ENCODE data around the gene HEXD.

The HEXD gene

DNA sequence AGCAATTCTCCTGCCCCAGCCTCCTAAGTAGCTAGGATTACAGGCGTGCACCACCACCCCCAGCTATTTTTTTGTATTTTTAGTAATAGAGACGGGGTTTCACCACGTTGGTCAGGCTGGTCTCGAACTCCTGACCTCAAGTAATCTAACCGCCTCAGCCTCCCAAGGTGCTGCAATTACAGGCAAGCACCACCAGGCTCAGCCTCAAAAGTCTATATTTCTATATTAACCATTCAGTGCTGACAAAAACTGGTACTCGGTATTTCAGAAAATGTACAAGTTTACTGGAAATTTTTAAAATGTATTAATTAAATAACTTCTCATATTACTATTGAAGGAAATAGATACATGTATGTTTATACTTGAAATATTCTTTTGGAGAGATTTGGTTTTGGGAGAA, 1.4 kb upstream of the HEXD start:
- no peak for DNase-seq

DNA sequence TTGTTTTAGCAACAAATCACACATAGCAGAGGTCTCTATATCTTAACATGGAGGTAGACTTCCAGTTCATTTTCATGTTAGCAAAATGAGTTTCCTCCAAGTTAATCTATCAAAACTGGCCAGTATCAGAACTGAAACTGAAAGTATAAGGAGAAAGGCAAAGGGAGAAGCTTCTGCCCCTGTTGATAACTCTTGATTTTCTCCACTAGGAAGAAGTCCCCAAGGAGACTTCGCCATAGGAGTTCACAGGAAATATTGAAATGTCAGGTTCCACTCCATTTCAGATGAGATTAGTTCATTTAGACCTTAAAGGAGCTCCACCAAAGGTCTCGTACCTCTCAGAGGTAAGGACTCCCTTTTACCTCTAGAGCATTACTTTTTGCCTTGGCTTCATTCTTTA, 1.4 kb downstream of the HEXD start:
- no peak for DNase-seq

DNA sequence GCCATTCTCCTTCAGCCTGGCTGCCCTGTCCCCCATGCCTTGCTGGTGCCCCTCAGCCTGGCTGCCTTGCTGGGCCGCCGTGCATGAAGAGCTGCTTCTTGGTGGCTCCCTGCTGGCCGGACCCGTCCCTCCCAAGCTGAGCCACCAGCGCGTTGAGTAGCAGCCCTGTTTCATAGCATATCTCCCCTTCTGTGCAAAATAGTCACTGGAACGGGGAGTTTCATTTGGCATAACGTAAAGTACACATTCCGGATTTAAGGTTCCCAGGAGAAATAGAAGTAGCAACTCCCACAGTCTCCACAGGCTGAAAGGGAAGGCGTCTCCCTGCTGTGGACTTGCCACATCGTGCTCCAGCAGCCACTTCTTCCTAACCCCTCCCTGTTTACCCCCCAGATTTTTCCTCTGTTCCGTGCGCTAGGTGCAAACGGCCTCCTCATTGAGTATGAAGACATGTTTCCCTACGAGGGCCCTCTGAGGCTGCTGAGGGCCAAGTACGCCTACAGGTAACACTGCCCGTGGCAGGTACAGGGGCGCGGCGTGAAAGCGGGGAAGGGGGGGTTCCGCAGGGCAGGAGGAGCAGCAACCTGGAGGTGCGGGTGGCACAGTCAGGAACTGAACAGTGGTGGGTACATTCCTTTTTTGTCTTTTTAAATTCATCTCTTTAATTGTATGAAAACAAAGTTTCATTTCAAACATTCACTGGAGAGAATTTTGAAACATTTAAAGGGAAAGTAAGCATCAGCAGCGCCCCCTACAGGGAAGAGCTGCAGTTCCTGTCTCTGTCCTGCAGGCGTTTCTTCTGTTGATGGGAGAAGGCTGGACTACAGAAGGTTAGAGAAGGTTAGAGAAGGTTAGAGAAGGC, 6.1 kb downstream of the HEXD start:
- DNase-seq, result peak; percentile 61

DNA sequence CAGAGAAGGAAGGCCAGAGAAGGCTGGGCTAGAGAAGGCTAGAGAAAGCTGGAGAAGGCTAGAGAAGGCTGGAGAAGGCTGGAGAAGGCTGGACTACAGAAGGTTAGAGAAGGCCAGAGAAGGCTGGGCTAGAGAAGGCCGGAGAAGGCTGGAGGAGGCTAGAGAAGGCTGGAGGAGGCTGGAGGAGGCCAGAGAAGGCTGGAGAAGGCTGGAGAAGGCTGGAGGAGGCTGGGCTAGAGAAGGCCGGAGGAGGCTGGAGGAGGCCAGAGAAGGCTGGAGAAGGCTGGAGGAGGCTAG, 6.7 kb downstream of the HEXD start:
- no peak for DNase-seq

DNA sequence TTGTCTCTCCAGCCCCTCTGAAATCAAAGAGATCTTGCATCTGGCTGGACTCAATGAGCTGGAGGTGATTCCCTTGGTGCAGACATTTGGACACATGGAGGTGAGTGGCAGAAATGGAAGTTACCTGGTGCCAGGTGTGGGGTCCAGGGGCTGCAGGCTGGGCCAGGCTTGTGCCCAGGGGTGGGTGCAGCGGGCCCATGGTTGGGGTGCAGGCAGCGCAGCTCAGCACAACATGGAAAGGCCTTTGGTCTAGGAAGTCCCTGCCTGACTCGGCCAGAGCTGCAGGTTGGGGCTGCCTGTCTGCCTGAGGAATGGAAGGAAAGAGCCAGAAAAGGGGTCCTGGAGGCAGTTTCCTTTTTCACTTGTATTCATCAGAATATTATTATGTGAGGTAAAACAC, 10.4 kb downstream of the HEXD start:
- no peak for DNase-seq

DNA sequence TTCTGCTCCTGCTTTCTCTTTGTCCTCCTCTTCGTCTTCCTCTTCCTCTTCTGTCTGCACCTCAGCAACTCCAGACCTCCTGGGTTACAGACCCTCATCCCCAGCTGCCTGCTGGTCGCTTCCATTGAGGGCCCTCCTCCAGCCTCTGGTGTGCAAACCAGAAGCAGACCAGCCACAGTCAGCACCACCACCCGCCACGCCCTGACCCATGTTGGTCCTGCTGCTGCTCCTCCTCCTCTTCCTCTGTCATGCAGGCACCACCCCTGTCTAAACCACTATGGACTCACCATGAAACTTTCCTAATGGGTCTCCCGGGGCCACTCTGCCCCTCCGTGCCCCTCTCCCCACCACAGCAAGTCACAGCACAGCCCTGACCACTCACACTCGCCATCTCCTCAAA, 11.7 kb downstream of the HEXD start:
- DNase-seq, result no peak

DNA sequence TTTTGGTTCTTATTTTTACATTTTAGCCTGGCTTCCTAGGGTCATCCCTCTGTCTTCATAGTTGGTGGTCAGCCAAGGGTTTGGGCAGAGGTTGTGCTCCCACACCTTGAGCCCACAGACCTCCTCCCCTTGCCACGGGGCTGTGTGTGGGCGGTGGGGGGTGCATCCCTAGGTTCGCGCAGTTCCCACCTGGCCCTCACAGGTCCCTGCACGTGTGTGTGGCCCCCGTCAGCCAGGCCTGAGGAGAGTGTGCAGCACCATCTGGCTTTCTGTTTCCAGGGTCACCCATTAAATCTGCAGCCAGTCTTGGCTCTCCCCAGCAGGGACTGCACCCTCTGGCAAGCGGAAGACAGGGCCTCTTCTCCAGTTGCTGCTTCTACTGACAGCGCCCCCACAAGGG, 13.9 kb downstream of the HEXD start:
- DNase-seq, result no peak

DNA sequence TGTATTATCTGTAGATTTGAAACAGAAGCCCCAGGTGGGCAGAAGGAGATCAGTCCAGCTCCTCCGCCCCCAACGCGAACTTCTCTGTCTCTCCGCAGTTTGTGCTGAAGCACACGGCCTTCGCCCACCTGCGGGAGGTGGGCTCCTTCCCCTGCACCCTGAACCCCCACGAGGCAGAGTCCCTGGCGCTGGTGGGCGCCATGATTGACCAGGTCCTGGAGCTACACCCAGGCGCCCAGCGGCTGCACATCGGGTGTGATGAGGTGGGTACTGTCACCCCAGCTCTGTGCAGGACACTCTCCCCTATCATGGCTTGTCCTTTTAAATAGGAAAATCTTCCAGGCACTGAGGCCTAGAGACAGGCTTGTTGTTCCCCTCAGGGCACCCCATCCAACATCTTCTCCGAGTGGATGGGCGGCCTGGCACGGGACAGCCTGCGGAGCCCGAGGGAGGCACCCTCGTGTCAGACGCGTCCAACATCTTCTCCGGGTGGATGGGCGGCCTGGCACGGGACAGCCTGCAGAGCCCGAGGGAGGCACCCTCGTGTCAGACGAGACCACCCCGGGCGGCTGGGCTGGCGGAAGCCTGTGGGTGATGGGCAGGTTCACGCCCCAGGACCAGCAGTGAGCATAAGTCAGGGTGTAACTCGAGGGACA, 15.5 kb downstream of the HEXD start:
- no peak for DNase-seq

DNA sequence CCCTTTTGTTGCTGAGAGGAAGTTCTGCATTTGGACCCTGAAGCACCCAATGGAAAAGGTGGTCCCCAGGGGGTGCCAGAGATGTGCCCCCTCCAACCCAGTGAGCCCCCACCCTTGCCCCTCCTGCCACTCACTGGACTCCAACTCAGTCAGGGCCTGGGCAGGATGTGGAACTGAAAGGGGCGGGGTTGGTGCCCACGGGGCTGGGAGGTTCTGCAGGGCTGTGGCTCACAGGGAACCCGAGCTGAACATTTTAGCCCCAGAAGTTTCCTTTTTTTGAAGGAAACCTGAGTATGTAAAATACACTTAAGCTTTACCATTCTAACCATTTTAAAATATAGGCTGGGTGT, 16.0 kb downstream of the HEXD start:
- no peak for DNase-seq

DNA sequence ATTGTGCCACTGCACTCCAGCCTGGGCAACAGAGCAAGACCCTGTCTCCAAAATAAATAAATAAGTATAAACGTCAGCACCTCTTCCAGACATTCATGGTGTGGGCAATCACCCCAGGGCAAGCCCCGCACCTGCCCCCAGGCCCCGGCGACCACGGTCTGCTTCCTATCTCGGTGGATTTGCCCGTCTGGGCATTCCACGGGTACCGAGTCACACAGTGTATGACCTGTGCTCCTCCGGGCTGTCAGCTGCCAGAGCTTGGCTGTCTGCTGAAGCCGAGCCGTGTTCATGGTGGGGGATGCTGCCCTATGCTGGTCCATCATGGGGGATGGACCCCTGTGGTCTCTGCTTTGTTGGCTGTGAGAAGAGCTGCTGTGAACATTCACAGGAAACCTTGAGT, 17.0 kb downstream of the HEXD start:
- DNase-seq, result no peak

DNA sequence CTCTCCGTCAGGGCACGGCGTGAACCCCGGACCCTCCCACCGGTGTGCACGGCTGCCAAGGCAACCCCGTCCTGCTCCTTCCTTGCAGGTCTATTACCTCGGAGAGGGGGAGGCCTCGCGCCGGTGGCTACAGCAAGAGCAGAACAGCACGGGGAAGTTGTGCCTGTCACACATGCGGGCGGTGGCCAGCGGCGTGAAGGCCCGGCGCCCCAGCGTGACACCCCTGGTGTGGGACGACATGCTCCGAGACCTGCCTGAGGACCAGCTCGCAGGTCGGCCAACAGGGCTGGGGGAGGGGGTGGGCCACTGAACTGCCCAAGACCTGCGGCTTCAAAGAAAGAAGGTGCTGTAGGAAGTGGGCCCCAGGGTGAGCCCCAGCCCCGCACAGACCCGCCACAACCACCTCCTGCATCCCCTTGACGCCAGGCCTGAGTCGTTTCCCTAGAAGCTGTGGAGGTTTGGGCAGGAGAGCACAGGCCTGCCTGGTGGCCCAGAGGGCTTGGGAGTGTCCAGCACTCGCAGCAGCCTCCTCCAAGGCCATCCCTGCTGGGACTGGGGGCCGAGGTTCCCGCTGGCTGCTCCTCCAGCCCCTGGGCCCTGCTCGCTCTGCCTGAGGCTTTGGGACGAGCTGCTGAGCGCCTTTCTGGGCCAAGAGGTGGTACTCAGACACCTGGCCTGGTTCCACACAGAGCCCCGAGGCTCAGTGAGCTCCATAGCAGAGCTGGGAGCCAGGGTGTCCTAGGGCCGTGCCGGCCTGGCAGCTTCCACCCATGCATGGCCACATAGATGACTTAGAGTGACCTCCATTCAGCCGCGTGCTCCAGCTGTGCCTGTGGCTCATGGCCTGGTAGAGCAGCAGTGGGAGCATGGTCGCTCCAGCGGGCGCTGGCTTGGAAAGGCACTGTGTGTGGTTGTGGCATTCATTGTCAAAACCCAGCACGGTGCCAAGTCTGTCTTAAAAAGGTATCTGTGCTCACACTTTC, 17.7 kb downstream of the HEXD start:
- no peak for DNase-seq

DNA sequence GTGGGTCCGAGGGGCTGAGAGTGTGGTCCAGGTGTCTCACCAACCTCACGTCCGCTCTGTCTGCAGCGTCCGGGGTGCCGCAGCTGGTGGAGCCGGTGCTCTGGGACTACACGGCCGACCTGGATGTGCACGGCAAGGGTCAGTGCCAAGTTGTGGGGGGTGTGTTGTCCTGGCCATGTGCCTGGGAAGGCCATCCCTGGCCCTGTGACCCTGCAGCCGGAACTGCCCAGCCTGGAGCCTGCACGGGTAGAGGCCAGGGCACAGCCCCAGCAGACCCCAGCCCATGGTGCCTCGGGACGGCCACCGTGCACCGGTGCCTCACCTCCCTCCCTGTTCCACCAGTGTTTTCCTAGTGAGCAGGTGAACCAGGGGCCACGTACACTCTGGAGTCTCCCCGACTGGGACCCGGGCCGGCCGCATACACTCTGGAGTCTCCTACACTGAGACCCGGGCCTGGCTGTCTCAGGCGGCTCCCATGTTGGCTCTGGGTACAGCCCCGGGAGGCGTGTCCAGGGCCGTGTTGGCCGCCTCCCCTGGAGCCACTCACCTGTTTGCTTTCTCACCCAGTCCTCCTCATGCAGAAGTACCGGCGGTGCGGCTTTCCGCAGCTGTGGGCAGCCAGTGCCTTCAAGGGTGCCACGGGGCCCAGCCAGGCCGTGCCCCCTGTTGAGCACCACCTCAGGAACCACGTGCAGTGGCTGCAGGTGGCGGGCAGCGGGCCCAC, 18.6 kb downstream of the HEXD start:
- DNase-seq, result no peak

DNA sequence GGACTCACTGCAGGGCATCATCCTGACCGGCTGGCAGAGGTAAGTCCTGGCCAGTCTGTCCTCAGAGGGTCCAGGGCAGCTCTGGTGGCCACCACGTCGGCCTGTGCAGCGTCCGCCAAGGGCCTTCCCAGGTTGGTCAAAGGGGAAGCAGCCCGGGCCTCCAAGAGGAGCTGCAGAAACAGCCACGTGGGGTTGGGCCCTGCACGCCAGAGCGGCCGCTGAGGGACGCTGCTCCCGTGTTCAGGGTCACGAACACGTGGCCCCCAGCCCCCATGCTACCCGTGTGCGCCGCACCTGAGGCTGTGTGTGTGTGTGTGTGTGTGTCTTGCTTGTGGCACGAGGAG, 19.1 kb downstream of the HEXD start:
- DNase-seq, result no peak

DNA sequence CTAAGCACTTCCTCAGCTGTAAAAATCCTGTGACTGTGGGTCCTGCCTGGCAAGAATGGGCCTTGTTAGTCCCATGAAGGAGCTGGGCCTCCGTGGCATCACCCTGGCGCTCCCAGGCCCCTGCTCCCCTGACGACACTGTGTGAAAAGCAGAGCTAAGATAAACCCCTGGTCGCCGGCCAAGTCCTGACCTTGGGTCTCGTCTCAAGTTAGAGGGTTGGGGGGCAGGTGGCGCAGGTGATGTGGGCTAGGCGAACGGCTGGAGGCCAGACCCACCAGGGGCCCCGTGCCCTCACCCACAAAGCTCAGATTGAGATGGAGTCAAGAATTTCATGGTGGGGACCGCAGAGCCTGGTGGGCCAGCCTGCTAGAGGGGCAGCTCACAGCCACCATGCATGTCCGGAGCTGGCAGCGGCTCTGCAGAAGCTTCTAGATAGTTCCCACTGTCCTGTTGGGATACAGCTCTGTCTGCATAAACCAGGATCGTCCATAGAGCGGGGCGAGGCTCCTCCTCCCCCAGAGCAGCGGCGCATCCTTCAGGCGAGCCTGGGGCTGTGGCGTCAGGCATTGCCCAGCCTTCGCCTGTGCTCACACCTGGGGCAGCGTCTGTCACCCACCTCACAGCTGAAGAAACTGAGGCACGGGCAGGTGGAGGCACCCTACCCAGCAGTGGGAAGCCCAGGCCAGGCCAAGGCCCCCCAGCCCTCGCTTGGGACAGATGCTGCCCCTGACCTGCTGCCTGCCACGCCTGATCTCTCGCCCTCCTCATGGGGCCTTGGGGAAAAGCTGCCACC, 20.4 kb downstream of the HEXD start:
- no peak for DNase-seq

DNA sequence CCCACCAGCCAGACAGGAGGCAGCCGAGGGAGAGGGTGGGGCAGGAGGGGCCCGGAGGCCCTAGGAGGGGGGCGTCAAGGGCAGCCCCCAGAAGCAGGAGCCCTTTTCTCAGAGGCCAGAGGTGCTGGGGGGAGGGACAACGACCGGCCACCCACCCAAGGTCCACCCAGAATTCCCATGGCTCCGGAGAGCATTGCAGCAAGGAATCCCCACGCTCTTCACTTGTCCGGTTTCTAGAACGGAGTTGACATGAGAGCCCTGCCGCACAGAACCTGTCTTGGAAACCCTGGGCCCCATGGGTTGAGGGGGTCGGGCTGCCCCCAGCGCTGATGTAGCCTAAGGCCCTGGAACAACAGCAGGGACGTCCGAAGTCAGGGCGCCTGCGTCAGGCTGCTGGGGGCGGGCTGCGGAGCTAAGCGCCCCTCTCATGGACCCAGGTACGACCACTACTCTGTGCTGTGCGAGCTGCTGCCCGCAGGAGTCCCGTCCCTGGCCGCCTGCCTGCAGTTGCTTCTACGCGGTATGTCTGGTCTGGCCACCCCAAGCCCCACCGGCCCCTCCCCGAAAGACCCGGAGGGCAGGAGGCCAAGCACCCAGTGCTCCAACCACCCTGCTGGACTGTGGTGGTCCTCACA, 21.2 kb downstream of the HEXD start:
- DNase-seq, result no peak

DNA sequence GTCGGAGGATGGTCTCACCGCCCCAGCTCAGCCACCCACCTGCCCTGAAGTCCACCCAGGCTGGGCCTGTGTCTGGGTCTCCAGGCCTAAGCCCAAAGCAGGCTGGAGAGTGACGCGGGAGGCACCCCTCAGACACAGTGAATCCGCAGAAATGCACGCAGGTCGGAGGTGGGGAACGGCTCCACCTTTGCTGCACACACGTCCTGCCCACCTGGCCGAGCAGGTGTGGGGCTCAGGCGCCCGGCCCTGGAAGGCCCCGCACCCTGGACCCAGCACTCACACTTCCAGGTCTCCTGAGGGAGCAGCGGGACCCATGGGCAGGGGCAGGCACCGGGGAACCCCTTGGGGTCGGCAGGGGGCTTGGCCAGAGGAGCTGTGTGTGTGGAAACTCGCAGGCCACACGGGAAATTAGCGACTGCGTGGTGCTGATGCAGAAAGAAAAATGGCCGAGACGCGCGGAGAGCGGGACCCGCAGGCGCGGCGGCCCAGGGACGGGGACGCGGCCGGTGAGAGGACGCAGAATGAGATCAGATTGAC, 21.8 kb downstream of the HEXD start:
- no peak for DNase-seq

DNA sequence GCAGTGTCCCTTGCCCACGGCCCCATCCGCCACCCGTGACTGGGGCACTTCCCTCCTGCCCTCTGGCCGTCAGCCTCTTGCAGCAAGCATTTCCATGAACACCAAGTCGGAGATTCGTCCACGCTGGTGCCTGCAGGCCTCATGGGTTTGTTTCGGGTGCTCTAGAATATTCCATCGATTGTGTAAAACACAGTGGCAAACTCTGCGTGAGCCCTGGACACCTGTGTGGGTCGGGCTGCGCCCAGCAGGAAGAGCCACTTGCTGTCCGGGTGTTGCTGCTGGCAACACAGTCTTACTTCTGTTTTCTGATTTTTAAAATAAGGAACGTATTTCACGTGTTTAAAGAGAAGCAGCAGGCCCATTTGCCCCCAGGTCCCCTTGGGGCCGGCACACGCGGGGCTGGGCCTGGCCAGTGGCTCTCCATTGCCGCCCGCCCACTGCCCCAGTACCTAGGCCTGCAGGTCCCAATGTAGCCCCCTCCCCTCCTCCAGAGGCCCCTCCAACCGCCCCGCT, 22.4 kb downstream of the HEXD start:
- DNase-seq, result no peak

DNA sequence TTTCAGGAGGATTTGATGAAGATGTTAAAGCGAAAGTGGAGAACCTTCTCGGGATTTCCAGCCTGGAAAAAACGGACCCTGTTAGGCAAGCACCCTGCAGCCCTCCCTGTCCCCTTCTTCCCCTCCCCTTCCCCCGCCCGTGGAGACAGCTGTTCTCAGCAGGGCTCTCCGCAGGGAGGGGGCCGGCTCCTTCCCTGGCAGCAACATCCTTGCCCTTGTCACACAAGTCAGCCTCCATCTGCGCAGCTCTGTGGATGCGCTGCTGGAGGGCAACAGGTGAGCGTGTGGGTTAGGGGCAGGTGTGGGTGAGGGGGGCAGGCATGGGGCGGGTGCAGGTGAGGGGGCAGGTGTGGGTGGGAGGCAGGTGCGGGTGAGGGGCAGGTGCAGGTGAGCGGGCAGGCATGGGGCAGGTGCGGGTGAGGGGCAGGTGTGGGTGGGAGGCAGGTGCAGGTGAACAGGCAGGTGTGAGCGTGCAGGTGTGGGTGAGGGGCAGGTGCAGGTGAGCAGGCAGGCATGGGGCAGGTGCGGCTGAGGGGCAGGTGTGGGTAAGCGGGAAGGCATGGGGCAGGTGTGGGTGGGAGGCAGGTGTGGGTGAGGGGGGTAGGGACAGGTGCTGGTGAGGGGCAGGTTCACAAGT, 23.0 kb downstream of the HEXD start:
- no peak for DNase-seq

DNA sequence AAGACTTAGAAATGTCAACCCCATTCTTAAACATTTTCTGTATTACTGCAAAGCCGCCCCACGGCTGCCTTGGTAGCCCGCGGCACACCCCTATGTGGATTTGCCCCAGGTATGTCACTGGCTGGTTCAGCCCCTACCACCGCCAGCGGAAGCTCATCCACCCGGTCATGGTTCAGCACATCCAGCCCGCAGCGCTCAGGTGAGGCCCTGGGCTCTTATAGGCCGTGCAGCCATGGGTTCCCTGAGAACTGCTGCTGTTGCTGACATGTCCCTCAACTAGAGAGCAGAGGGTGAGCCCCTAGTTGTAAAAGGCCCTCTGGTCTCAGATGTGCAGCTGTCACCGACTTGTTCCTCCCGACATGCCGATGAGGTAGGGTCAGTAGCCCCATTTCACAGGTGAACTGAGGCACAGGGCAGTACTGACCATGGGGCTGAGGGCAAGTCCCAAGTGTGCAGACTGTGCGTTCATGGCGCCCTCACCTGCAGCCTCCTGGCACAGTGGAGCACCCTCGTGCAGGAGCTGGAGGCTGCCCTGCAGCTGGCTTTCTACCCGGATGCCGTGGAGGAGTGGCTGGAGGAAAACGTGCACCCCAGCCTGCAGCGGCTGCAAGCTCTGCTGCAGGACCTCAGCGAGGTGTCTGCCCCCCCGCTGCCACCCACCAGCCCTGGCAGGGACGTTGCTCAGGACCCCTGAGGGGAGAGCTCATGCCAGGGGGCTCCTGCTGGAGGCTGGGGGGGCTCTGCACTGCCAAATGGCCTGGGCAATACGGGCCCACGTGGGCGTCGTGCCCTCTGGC, 23.7 kb downstream of the HEXD start:
- no peak for DNase-seq
